Activated CD4-positive, alpha-beta T cell treated with anti-CD3 and anti-CD28 coated beads for 1 hour (primary cell): ENCODE measurements around the gene ITIH4.

Source experiments
- DNase-seq: peaks from one replicate; pipeline ENCODE4 v3.0.0-alpha.2; 2020

Gene ITIH4

DNA sequence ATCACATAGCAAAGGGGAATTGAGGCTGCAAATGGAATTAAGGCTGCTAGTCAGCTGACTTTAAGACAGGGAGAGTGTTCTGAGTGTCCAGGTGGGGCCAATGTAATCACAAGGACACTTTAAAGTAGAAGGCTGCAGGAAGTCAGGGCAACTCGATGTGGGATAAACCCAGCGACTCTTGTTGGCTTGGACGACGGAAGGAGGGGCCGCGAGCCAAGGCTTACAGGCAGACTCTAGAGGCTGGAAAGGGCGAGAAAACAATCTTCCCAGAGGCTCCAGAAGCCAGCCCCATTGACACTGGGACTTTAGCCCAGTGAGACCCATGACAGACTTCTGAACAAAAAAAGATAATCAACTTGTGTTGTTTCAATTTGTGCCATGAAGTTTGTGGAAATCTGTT, 17.3 kb upstream of the ITIH4 start:
- DNase-seq = no peak

DNA sequence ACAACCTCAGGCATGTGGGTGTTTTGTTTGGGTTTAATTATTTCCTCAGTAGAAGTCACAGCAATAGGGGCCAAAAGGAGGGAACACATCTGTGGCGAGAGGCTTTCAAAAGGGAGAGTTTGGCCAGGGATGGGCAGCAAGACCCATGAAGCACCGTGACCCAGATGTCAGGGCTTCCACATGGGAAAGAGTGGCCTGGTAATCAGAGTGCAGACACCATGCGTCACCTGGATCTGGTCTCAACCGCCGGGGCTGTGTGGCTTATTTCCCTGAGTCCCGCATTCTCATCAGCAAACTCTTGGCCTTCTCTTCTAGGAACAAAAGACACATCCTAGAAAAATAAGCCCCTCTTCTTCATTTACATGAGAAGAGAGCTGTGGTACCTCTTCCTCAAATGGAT, 16.8 kb upstream of the ITIH4 start:
- no peak for DNase-seq

DNA sequence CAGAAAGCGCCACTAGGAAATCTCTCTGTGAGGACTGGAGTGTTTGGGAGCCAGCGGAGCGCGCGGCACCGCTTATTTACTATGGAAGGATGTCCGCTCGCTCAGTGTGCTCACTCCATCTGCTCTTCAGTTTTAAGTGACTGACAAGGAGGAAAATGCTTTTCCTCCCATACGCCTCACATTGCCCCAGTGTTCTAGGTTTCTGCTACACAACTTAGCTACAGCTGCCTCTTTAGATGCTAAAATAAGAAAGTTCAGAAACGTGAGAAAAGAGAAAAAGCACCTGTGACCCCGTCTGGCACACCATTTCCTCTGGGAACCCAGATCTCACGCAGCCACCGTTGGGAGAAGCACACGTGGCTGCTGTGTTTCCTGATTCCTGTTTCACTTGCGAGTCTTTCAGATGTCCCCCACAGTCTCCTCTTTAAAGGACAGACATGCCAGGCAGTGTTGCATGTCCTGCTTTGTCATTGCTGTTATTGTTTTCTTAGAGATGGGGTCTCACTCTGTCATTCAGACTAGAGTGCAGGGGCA, 16.0 kb upstream of the ITIH4 start:
- no peak for DNase-seq

DNA sequence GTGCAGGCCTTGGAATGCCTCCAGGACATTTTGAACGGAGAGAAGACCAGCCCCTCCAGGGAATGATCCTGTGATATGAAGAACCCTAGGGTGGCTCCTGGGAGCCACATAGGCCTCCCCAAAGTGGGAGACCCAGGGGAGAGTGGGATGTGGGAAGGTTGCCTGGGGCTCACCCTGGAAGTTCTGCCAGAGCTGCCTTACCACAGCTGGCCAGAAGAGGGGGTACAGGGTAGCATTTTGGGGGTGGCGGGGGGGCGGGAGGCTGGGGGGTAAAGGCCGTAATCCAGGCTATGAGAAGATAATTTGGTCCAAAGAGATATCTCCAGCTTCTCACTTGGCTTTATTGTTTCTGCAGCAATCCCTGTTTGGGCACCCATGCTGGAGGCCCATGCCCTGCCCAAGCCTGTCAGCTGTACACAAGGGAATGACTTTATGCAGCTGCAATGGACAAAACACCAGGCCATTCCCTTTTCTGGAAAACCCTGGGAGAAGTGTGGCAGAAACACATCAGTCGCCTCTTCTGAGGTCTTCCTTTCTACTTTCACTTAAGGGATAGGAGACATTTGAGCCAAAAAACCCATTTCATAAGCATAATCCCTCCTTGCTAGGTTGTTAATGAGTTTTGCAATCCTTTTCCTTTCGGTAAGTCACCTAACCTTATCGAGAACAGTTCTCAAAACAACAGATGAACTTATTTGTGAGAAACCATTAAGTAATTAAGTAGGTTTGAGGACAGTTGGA, 15.4 kb upstream of the ITIH4 start:
- DNase-seq = no peak

DNA sequence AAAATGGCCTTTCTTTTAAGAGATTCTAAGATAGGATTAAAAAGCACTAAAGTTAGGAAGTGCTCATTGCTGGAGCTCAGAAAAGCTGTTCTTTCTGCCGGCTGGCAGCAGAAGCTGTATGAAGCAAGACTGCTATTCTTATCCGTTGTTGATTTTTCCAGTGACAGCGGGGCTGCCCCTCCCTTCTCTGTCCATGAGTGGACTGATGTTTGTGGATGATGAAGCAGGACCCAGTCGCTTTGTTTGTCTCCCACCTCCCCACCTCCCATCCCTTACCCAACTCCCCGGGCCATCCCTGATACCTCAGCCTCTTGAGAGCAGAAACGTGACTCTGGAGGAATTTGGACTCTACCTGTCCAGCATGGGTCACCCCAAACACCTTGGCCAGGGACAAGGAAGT, 14.7 kb upstream of the ITIH4 start:
- DNase-seq = no peak

DNA sequence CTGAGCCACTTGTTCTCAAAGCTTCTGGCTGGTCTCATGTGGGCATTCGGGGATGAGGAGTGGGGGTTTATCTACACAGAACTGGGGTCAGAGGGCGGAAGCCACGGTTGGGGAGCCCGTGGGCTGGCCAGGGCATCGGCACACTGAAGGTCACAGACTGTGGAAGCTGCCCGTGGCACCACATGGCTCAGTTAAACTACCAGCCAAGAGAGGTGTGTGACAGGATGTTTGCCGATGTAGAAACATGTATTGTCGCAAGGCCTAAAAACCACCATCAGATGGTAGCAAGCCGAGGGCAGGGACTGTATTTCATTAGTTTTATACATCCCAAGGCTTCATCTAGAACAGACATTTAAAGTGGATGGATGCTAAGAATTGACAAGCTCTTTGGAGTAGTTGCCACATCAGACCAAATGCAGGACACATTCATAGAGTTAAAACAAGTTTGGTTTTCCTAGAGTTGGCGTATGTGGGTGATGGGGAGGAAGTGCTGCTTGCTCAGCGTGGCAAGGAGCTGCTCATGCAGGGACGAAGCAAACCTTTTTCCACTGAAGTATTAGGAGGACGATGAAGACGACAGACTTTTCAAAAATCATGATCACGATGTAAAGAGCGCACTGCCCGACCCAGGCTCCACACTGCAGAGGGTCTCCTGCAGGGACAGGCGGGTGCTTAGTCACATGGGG, 14.0 kb upstream of the ITIH4 start:
- DNase-seq = no peak

DNA sequence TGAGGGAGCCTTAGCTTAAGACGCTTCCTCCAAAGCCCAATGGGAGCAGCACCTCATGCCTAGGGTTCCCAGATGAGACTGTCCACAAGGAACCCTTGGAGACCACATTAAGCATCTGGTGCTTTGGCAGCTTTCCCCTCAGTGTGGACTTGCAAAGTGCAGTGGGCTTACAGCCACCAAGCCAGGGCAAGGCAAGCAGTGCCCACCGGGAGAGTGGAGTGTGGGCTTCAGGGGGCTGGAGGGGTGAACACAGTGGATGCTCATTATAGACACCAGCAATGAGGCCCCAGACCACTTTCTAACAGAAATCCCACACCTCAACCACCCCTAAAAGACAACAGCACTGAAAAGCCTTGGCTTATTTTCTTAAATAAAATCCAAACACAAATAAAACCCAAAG, 13.4 kb upstream of the ITIH4 start:
- DNase-seq = no peak

DNA sequence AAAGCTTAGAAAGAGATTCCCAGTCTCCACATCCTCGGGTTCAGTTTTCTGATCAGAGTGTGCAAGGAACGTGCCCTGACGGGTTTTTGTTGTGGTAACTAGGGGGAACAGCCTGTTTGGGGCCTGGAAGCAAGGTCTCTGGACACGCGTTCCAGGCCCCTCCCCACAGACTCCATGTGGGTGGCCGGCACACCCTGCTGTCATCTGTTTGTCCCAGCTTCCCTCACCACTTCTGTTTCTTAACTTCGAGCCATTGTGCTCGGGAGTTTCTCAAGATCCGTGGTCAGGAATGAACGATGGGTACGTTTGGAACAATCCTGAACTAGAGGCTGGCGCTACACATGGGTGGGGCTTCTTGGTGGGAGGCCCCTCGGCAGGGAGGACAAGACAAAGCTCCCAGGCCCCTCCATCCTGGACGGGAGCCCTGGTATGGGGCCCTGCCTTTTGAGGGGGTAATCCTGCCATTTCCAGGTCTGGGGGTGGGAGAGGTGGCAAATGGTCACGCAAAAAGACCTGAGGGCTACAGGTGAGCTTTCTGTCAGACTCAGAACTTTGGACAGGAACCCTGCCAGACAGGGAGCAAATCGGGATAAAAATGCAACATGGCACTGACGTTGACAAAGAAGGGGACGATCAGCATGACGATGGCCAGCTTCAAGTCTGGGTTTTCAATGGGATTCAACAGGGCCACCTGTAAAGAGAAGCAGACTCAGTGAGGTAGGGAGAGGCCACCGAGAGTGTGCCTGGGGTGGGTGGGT, 12.8 kb upstream of the ITIH4 start:
- DNase-seq = no peak

DNA sequence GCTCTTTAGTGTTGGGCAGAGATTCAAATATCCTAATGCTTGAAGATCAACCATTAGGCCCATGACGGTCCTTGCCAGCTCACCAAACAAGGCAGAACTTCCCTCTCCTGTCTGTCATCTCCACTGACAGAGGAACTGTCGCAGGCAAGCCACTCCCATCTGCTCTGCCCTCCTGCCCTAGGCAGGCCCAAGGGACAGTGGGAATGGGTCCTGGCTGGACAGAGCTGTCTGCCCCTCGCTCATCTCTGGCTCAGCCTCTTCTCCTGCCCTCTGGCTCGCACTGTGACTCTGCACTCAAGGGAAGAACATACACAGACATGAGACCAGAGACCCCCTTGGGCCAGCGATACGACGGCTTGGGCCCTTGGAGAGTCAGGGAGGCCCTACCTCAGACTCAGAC, 12.0 kb upstream of the ITIH4 start:
- DNase-seq = no peak

DNA sequence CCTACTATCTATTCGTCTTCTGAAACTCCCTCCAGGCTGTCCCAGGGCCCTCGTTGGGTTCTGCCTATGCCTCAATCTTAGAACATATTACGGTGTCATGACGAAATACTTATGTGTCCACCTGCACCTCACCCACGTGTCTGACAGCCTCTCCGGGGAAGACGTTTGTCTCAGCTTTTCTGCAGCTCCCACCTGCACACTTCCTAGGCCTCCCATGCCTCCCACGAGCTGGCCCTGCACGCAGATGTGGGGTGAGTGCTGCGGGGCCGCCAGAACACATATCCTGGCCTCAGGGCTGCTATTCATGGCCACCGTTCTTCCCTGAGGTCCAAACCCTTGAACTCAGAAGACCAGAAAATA, 11.5 kb upstream of the ITIH4 start:
- no peak for DNase-seq

DNA sequence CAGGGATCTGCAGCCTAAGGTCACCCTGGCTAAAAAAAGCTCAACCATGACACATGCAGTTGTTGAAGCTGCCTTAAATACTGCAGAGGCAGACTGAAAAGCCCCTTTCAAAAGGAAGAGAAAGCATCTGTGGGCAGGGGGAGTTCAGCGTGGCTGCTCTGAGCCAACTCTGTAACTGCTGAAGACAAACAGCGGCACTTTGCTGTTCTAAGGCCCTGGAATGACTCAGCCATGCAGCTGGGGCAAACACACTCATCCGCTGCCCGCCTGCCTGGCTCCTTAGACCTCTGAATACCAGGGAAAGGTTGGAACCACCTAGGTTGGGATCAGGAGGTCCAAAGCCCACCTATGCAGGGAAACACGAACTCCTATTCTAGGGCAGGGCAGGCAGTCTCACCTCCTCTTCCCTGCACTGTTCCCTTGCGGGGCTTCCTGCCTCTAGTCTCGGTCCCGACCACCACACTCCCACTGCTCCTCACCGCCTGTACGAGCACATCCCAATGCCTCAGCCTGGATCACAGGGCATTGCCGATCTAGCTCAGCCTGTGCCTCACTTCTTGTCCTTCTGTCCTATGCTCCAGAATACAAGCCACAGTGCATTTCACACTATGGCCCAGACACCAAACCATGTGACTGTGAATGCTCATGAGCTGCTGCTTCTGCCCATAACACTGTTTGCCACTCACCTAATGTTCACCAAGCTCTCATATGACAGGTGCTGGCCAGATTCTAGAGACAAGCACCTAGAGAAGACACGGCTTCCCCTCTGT, 10.9 kb upstream of the ITIH4 start:
- DNase-seq = no peak

DNA sequence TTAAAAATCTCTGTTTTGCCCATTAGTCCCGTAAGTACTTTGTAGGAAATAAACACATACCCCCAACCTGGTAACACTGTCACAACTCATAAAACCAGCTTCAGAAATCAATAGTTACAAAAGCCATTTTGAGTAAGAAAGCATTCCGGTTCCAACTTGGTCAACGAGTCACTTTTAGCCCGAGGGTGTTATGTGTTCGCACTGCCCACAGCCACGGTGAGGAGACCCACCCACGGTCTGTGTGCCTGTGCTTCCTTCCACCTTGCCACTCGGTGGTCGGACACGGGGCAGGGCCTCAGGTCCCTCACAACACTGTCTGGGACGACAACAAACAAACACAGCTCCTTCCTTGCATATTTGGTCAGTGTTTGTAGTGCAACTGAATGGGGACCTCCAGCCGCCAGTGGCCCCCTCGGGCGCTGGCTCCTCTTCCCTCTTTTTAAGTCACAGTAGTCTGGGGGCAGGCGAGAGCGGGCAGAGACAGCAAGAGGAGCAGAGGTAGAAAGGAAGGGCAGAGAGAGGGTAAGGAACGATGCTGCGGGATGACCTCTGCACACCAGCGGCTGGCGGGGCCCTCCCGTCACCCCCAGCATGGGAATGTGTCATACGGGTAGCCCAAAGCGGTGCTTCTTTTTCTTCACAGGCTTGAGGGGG, 9.5 kb upstream of the ITIH4 start:
- DNase-seq = no peak

DNA sequence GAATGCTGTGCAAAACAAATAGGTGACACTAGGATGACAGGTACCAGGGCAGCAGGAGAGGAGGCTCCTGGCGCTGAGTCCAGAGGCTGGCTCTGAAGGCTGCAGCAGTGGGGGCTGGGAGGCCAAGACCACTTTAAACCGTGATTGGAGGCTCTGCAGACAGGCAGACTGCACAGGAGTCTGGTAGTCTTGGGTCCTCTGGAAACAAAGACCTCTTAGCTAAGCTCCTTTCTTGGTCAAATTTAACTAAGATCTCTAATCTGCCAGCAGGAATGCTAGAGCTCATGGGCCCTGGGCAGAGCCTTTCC, 8.8 kb upstream of the ITIH4 start:
- no peak for DNase-seq

DNA sequence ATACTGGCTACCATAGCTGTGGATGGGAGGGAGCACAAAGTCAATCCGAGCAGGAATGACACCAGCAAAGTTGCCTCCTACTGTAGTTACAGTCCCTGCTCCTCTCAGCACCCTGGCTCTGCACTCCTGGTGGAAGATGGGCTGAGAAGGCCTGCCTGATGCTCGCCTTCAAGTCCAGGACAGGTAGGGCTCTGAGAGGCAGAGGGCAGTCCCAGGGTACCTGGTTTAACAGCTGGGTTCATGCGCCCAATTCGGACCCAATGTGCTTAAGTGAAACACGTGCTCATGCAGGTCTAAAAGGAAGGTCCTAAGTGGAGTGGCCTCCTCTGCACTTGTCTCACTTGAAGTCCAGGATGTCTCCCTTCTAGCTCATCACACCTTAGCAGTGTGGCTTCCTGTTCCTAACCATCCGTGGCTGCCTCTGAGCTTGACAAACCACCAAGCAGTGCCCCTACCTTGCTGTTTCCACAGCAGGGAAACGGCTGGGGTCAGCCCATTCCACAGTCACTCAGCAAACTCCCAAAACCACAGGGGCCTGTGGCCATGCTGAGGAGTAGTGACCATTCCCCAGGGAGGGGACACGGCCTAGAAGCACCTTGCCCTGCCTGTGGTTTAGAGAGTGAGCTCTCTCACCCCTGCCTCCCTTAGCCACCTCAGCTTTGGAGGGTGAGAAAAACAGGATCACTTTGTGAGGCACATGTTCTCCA, 8.2 kb upstream of the ITIH4 start:
- no peak for DNase-seq

DNA sequence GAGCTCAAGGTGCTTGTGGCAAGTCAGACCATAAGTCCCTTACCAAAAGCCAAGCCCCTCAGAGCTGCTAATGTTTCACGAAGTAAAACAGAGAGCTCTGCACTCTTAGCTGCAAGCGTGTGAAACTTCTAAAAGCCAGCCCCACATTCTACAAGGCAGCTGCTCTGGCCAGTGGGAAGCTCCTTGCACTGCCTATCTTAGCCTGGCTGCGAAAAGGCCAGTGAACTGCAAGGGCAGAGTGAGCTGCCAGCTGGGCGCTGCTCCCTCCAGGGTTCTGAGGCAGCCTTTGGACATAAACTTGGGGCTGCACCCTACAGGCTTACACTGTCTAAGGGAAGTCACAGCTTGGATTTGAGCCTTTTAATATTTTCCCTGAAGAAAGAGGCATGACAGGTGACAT, 6.5 kb upstream of the ITIH4 start:
- no peak for DNase-seq

DNA sequence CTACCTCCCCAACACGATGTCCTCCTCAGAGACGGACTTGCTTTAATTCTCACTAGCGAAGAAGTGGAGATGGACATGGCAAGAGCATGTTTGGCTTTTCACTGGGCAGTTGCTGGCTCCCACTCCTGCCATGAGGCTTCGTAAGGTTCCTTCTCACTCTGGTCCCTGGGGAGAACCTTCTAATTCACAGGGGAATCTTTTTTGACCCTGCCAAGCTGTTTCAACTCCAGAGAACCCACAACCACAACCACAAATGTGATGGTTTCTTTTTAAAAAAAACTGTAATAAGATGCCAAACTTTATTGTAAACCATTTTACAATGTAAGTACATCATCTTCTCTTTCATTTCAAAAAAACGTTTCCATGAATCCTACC, 6.0 kb upstream of the ITIH4 start:
- no peak for DNase-seq

DNA sequence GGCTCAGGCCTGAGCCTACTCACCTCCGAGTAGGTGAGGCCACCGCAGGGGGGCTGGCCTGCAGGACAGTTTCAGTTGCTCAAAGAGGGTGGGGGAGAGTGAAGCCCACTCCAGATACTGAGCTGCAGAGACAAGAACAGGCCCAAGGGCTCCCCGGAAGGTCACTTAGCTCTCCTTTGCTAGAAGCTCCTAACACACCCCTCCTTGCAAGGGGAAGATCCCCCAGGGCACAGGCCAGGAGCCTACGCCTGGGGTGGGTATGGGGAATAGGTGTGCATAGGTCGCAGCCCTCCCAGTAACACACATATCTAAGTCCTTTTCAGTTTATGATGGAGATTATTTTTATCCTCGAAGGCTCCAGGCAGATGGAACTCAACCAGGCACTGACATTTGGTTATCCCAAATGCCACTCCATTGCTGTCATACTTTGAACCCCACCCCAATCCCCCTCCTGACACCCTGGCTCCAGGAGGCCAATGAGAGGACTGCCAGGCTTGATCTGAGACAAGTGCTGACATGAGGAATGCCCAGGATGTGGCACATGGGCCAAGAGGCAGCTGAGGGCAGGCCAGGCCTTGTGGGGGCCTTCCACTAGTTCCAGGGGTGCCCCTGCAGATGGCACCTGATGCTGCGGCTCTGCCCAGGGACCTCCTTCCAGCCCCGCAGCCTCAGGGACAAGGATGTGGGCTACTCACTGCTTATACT, 5.4 kb upstream of the ITIH4 start:
- DNase-seq = no peak

DNA sequence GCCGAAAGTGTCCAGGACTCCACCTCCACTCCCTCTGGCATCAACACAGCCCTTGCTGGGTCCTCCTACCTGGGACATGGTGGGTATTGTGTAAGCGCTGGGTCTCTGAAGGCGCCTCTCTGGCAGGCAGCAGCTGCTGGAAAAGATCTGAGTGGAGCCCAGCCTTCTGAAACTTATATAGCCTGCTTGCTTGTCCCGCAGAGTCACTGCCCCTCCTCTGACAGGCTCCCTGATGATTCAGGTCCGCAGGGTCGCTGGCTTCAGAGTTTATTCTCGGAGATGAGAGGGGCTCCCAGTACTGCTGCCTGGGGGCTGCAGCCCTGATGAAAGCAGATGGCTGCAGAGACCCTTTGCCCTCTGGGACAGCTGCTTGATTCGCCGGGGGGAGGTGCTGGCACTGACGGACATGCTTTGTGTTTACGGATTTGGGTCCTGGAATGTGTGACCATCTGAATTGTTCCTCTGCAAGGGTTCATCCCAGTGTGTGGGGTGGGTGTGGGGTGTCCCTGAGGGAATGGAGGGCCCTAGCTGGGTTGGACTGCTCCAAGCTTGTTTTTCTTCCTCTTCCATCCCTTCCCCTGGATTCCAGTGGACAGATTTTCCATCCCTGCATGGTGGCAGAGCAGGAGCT, 4.5 kb upstream of the ITIH4 start, which contains the start of gene MUSTN1:
Gene MUSTN1 (minus strand): TSS at position 149 of the 631 bp plus-strand sequence. CDS start 71 bp downstream, at position 78.
- DNase-seq = no peak

DNA sequence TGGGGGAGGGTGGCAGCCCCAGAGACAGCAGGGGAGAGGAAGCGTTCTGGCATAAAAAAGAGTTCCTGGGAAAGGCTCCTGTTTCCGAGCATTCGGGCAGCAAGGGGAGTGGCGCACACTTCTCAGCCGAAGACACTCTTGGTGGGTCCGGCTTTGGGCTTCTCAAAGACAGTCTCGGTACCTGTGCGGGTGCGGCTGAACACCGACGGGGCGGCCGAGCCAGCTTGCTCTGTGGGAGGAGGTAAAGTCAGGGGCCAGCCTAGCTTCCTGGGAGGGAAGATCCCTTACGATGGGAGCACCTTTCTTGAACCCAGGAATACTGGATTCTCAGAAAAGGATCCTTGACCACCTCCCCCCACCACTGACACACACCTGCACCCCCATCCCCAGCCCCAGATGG, 2.7 kb upstream of the ITIH4 start:
- DNase-seq = no peak

DNA sequence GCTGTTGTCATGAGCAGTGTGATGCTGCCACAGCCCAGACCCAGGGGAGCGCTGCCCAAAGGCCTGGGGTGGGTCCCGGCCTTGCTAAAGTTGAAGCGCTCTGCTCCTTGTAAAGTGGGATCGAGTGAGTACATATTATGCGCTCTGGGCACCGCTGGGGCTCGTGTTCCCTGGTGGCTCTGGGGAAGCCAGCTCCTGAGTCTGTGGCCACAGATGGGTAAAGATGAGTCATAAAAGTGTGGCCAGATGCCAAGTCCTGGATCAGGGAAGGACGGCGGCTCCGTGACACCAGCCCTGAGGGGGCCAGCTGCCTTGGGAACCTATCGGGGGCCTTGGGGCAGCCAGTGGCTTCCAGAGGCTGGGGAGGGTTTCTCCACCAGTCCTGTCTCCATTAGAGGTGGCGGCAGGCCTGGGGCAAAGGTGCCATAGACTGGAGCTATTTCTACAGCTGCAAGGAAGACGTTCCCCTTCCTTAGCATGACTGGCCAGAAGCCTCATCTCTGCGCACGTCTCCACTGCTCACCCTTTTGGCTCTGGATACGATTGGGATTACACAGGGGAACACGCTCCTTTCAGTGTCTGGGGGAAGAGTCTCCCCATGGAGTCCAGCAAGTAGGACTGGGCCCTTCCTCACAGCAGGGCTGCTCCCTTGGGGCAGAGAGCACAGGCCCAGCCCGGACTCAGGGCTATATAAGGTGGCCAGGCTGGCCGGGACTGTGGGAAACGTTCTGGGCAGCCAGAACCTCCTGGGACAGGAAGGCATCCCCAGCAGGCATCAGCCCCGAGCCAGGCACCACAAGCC, 1.2 kb upstream of the ITIH4 start:
- DNase-seq = no peak
